ENCODE data around the gene STRIP1.

GRCh38 chr1:110087812-110088738 lies 53.7 kb downstream of the STRIP1 start:
- TF ChIP-seq CTCF (IDR thresholded peaks at IDR 0.05), result peak; percentile 63 to 77 (median 72)
- TF ChIP-seq POLR2A (IDR thresholded peaks at IDR 0.05), result no peak
